ENCODE data around the gene SEPHS2. TPM values are rescaled to one million over a fixed set of nuclear protein-coding genes. Genes with fewer than 3 reads are reported as not detected.
A peak's percentile ranks its signal among the peaks of the same experiment; 100 is the strongest.
"Not testable (repeated sequence)": the region's sequence is repeated elsewhere in the genome, so short reads cannot be mapped to it uniquely, and the experiment has no call there.

Gene SEPHS2, protein sequence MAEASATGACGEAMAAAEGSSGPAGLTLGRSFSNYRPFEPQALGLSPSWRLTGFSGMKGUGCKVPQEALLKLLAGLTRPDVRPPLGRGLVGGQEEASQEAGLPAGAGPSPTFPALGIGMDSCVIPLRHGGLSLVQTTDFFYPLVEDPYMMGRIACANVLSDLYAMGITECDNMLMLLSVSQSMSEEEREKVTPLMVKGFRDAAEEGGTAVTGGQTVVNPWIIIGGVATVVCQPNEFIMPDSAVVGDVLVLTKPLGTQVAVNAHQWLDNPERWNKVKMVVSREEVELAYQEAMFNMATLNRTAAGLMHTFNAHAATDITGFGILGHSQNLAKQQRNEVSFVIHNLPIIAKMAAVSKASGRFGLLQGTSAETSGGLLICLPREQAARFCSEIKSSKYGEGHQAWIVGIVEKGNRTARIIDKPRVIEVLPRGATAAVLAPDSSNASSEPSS
- 100 to 1,000 TPM in 2 of 4 donors, 10 to 100 TPM in 2; 95.4 to 102 (median 99.8) TPM for polyA plus RNA-seq (ENCODE audit: insufficient read length in 4 of 4)

DNA sequence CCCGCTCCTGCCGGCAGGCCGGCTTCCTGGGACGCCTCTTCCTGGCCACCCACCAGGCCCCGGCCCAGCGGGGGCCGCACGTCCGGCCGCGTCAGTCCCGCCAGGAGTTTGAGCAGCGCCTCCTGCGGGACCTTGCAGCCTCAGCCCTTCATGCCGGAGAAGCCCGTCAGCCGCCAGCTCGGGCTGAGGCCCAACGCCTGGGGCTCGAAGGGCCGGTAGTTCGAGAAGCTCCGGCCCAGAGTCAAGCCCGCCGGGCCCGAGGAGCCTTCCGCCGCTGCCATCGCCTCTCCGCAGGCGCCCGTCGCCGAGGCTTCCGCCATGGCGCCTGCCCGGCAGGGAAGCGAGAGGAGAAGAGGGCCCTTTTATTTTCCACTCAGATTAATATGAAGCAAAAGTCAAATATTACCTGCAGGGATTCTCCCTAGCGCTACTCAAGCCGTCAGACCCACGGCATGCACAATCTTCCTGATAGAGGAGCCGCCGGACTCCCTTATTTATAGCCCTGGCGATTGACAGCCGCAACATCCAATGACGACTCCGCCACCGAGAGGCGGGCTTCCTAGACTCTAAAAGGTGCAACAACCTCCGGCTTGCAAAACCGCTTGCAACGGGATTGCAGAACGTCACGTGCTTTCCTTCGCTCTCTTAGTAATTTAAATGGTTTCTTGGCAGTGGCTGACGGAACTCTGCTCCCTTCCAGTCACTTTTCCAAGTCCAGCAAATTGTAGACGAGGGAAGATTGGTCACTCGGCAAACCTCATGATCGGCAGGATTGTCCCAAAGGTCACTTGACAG is at the start of gene SEPHS2:
Gene SEPHS2, minus strand, starts transcription at position 467 of the 795 bp plus-strand sequence. Its CDS starts 147 bp downstream, at position 320.
- DNase-seq (ENCODE audit: low read depth in 4 of 4, low spot score in 3 of 4): peak; percentile 93 to 97 (median 96)

DNA sequence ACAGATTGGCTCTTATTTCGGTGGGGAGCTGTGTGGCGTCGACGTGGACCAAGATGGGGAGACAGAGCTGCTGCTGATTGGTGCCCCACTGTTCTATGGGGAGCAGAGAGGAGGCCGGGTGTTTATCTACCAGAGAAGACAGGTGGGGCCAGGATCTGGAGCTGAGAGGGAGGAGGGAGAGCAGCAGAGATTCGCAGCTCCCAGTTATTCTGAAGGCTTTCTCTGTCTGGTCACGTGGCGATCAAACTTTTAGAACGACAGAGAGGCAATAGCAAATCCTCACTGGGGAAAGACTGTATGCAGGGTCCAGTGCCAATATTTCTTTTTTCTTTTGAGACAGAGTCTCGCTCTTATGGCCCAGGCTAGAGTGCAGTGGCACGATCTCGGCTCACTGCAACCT is 49.0 kb upstream of the SEPHS2 start:
- DNase-seq (ENCODE audit: low read depth in 4 of 4, low spot score in 3 of 4): no peak

DNA sequence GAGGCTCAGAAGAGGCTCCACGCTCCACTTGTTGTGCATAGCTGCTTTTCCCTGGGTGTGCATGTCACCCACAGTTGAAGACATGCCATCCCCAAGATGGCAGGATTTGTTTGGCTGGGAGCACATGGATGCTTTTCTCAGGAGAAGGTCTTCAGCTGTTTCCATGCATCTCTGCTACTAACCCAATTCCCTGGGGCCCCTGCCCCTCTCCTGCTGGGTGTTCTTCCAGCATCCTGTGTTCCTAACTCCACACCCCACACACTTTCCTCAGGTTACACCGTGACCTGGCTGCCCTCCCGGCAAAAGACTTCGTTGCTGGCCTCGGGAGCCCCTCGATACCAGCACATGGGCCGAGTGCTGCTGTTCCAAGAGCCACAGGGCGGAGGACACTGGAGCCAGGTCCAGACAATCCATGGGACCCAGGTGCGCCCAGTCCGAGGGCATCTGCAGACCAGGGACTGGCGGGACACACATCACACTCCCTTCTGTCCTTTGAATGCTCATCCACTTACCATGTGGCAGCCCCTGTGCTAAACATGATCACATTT is 48.3 kb upstream of the SEPHS2 start:
- DNase-seq (ENCODE audit: low read depth in 4 of 4, low spot score in 3 of 4): no peak

GRCh38 chr16:30491744-30492308 is 46.2 kb upstream of the SEPHS2 start:
- no peak for DNase-seq (ENCODE audit: low read depth in 4 of 4, low spot score in 3 of 4)

DNA sequence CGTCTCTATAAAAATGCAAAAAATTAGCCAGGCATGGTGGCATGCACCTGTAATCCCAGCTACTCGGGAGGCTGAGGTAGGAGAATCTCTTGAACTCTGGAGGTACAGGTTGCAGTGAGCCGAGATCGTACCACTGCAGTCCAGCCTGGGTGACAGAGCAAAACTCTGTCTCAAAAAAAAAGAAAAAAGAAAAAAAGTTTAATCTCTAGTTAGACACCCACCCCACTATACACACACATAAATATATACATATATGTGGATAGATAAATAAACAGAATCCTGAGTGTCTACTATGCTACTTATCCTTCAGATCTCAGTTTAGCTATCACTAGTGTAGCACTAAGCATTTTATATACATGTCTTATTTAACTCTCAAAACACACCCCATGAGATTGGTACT is 45.6 kb upstream of the SEPHS2 start:
- no peak for DNase-seq (ENCODE audit: low read depth in 4 of 4, low spot score in 3 of 4)

- DNase-seq (ENCODE audit: low read depth in 4 of 4, low spot score in 3 of 4): no peak
Measured at GRCh38 chr16:30490210-30490609, 44.5 kb upstream of the SEPHS2 start.

DNA sequence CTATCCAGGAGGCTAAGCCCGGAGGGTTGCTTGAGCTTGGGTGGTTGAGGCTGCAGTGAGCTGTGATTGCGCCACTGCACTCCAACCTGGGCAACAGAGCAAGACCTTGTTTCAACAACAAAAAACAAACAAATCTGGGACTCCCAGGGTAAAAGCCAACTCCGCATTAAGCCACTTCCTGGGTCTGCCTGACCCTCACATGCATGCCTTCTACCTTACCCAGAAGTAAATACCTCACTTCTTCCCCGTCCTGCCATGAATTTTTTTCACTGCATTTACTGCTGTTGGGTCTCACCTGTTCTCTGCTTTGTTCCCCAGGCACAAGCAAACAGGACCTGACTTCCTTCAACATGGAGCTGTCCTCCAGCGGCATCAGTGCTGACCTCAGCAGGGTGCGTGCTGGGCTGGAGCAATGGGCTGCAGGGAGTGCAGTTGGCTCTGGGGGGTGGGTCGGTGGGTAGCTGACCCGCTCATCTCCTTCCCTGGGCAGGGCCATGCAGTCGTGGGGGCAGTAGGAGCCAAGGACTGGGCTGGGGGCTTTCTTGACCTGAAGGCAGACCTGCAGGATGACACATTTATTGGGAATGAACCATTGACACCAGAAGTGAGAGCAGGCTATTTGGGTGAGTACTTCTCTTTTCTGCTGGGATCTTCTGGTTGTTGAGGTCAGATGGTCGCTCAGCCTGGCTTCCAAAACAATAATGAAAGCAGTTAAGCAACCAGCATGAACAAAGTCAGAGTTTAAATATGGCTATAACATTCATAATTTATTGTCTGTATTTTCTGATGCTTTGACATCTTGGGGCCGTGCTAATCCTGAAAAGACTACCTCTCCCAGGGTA is 43.3 kb upstream of the SEPHS2 start:
- DNase-seq (ENCODE audit: low read depth in 4 of 4, low spot score in 3 of 4): no peak

- no peak for DNase-seq (ENCODE audit: low read depth in 4 of 4, low spot score in 3 of 4)
Measured at GRCh38 chr16:30485818-30486436, 40.3 kb upstream of the SEPHS2 start.

DNA sequence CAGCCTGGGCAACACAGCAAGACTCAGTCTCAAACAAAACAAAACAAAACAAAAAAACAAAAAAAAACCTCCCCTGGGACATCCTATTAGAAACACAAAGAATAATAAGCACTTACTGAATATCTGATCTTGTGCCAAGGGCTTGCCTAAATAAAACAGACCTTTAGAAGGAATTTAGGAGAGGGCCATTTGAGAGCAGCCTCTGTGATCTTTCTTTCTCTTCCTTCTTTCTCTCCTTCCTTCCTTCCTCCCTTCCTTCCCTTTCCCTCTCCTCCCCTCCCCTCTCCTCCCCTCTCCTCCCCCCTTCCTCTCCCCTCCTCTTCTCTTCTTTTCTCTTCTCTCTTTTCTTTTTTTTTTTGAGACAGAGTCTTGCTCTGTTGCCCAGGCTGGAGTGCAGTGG is 39.2 kb upstream of the SEPHS2 start:
- DNase-seq (ENCODE audit: low read depth in 4 of 4, low spot score in 3 of 4): no peak

DNA sequence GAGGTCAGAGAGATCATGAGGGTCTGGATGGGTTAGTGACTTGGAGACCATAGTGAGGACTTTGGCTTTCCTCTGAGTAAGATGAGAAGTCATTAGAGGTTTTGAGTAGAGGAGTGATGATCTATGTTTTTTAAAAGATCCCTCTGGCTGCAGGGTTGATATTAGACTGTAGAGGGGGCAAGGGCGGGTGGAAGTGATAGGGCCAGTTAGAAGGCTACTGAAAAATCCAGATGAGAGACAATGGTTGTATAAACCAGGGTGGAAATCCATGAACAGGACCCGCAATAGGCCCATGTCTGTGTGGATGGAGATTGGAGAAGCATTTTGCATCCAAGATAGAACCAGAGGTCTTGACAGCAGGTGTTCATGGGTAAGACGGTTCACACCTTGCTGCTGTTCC is 36.7 kb upstream of the SEPHS2 start:
- no peak for DNase-seq (ENCODE audit: low read depth in 4 of 4, low spot score in 3 of 4)

GRCh38 chr16:30481381-30481780 is 35.7 kb upstream of the SEPHS2 start:
- DNase-seq (ENCODE audit: low read depth in 4 of 4, low spot score in 3 of 4): no peak

GRCh38 chr16:30478766-30479478 is 33.2 kb upstream of the SEPHS2 start:
- DNase-seq (ENCODE audit: low read depth in 4 of 4, low spot score in 3 of 4): no peak

DNA sequence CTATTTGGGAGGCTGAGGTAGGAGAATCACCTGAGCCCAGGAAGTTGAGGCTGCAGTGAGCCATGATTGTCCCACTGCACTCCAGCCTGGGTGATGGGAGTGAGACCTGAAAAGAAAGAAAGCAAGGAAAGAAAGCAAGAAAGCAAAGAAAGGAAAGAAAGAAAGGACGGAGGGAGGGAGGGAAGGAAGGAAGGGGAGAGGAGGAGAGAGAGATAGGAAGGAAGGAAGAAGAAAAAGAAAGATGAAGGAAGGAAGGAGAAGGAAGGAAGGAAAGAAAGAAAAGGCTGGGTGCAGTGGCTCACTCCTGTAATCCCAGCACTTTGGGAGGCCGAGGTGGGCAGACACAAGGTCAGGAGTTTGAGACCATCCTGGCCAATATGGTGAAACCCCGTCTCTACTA is 32.1 kb upstream of the SEPHS2 start:
- not testable (repeated sequence) for DNase-seq (ENCODE audit: low read depth in 4 of 4, low spot score in 3 of 4)

DNA sequence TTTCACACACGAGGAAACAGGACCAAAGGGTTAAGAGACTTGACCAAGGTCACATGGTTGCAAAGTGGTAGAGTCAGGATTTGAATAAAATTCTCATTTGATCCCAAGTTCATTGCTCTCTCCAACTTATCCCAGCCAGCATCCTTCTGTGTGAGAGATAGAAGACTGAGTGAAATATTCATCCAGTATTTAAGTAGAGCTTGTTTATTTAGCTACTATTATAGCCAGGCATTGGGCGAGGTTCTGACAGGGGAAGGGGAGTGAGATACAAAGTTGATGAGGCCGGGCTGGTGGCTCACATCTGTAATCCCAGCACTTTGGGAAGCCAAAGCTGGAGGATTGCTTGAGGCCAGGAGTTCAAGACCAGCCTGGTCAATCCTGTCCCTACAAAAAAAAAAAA is 31.3 kb upstream of the SEPHS2 start:
- no peak for DNase-seq (ENCODE audit: low read depth in 4 of 4, low spot score in 3 of 4)

DNA sequence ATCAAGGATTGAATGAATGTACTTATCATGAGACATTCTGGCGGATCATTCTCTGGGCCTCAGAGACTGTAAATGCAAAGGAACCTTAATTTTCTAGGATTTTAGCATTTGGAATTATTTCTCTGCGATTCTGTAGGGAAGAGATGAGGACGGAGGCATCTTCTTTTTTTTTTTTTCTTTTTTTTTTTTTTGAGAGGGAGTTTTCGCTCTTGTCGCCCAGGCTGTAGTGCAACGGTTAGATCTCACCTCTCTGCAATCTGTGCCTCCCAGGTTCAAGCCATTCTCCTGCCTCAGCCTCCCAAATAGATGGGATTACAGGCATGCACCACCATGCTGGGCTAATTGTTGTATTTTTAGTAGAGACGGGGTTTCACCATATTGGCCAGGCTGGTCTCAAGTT is 29.0 kb upstream of the SEPHS2 start:
- DNase-seq (ENCODE audit: low read depth in 4 of 4, low spot score in 3 of 4): no peak

GRCh38 chr16:30474074-30474452 is 28.4 kb upstream of the SEPHS2 start:
- DNase-seq (ENCODE audit: low read depth in 4 of 4, low spot score in 3 of 4): no peak

GRCh38 chr16:30473231-30474073 is 27.8 kb upstream of the SEPHS2 start:
- no peak for DNase-seq (ENCODE audit: low read depth in 4 of 4, low spot score in 3 of 4)

DNA sequence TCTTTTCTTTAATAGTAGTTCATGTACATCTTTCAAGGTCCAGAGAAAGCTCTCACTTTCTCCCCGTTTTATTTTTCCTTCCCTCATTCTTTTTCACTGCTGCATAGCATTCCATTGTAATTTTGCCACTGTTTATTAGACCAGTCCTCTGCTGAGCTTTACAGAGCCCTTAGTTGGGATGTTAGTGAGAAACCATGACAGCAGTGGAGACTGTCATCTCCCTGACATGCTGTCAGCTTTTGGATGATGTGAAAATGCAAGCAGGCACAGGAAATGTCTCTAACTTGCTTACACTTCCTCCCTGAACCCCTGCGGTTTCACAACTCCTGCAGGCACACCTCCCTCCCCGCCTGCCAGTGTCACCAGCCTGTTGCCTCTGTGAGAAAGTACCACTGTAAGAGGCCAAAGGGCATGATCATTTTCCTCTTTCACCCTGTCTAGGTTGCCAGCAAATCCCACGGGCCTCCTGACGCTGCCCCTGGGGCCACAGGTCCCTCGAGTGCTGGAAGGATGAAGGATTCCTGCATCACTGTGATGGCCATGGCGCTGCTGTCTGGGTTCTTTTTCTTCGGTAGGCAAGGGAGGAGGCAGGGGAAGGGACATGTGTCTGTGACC is 26.8 kb upstream of the SEPHS2 start, which contains the start of gene ITGAL:
Gene ITGAL, plus strand, starts transcription at position 415 of the 615 bp plus-strand sequence. Its CDS starts 96 bp downstream, at position 511.
- no peak for DNase-seq (ENCODE audit: low read depth in 4 of 4, low spot score in 3 of 4)
